Heart left ventricle (tissue), 16 donors: ENCODE data around the gene SIGLEC5. TPM values are rescaled to one million over a fixed set of nuclear protein-coding genes. Genes with fewer than 3 reads are reported as not detected.

Experiments used
- ATAC-seq, 4 donors: fragments of 200-7000 bp; cut with Tn5 transposase; one replicate each; pipeline ENCODE4 v1.9.1; 2020 to 2022; ENCODE audit warnings: moderate library complexity in 4 of 4, mild to moderate bottlenecking in 3 of 4, moderate number of reproducible peaks in 1 of 4
- DNase-seq, 5 donors: peaks; one replicate each; pipeline ENCODE4 v3.0.0-alpha.2; 2020
- H3K27ac ChIP-seq, 12 donors: fragments of 200-600 bp; sonication (generic) in 4 of 12; one replicate each; pipeline versions ENCODE4 v1.5.0 to v1.8.0; 2016 to 2022; ENCODE audit warnings: mild to moderate bottlenecking in 2 of 12
- H3K27me3 ChIP-seq, 9 donors: fragments of 200-600 bp; sonication (generic) in 2 of 9; one replicate each; pipeline versions ENCODE4 v1.5.1 to v1.8.0; 2016 to 2022; ENCODE audit warnings: mild to moderate bottlenecking in 3 of 9
- H3K36me3 ChIP-seq, 9 donors: fragments of 200-600 bp; sonication (generic) in 2 of 9; one replicate each; pipeline versions ENCODE4 v1.5.0 to v1.8.0; 2018 to 2022; ENCODE audit warnings: mild to moderate bottlenecking in 2 of 9
- H3K4me1 ChIP-seq, 12 donors: fragments of 200-600 bp; sonication (generic) in 4 of 12; one replicate each; pipeline versions ENCODE4 v1.5.0 to v1.8.0; 2016 to 2022; ENCODE audit warnings: mild to moderate bottlenecking in 3 of 12
- H3K4me3 ChIP-seq, 12 donors: fragments of 200-600 bp; sonication (generic) in 4 of 12; one replicate each; pipeline versions ENCODE4 v1.5.0 to v1.8.0; 2017 to 2022; ENCODE audit warnings: mild to moderate bottlenecking in 9 of 12, moderate library complexity in 4 of 12
- H3K9me3 ChIP-seq, 12 donors: fragments of 200-600 bp; sonication (generic) in 4 of 12; one replicate each; pipeline versions ENCODE4 v1.5.0 to v1.8.0; 2016 to 2022; ENCODE audit warnings: mild to moderate bottlenecking in 1 of 12
- POLR2A ChIP-seq, 2 donors: fragments of 450-650 bp; IDR thresholded peaks; one replicate each; pipeline ENCODE4 v1.6.1; 2017; ENCODE audit warnings: antibody characterized with exemption in 2 of 2, mild to moderate bottlenecking in 2 of 2, moderate library complexity in 2 of 2
- WGBS, 4 donors: extraction: QIAGEN DNeasy Blood & Tissue Kit in 2 of 4; methylation state at CpG; one replicate each; pipeline versions ENCODE4 v1.1.5 to v1.1.7; 2013 to 2018; 5-methylcytosine and 5-hydroxymethylcytosine counted together
- intact Hi-C, 10 donors: fragments of 100-400 bp; cut with DNase I; formaldehyde crosslinking; loops; one replicate each; pipeline versions ENCODE4 v1.11.1 to v1.14.2; 2022
- polyA plus RNA-seq, 2 donors: library from polyadenylated mRNA; stranded (reverse); fragments of 200-250 nt; gene quantifications; one replicate each; pipeline ENCODE4 v1.2.3, GENCODE V29; 2013
- total RNA-seq, 9 donors: library from RNA; depleted of rRNA in 2 of 9; stranded (reverse); fragments of >200 nt in 2 of 9; fragmentation: NEBNext Ultra II Directional in 3 of 9; extraction: Animal tissue kit (Norgen Biotek cat#: 25700) in 3 of 9; gene quantifications; one replicate each; pipeline versions ENCODE4 v1.1.0 to v1.2.4, GENCODE V29; 2016 to 2023
- TF ChIP-seq, protein P1 (sequence below), 12 donors: fragments of 200-600 bp; sonication (generic) in 4 of 12; IDR thresholded peaks; one replicate each; pipeline versions ENCODE4 v1.5.0 to v1.8.0; 2018 to 2022; ENCODE audit warnings: antibody characterized with exemption in 12 of 12, mild to moderate bottlenecking in 5 of 12
- donor health status: ischemic (EF 13 %, LVEDD 7.1; RV severe dilation, severe dysfunction).
- donor health status: healthy with polysubstance abuse.
- donor health status: DM: no; HTN: yes; CAD: no.
- donor health status: DM: no; HTN: no; CAD: no.
- donor health status: ischemic (EF 25% LVEDD 6.9; RV normal size, moderate dysfunction).
- donor health status: ischemic (EF 25% LVEDD 5.7; RV mildly dilated, moderate dysfunction).
- donor health status: healthy.
- donor health status: DM: yes; HTN: yes; CAD: no.
- donor health status: ischemic (EF 35%, LVEDD 5.7; RV mildly dilated, moderate dysfunction).
- donor health status: nonischemic (EF 11% LVEDD 7.7; RV severe dilation, severe dysfunction).
- donor health status: DM: yes; HTN: yes; CAD: no.
- donor health status: PGD.
- donor health status: ischemic (EF 29% LVEDD 5.4; RV normal size, mild dysfunction).
- donor health status: nonischemic (EF 23%, LVEDD 6.1; RV moderate dilation, normal function).

SIGLEC5 gene
- total and polyA plus RNA-seq, 11 donors = 0.15 to 1.3 (median 0.22) TPM; not detected in 5

DNA sequence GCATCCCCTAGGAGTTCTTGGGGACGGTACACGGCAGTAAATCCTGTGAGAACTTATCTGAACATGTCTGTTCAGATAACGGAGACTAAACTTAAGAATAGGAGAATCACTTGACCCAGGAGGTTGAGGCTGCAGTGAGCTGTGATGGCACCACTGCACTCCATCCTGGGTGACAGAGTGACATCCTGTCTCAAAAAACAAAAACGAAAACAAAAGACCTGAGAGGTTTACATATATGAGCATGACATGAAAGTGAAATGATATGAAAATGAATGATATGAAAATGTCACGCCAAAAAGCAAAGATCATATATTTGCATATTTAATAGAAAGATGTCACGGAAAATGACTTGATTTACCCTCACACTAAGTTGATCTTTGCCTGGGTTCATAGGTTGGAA lies 53.4 kb downstream of the SIGLEC5 start:
- no peak for ATAC-seq
- Histone ChIP-seq H3K4me3 (no peak overlapping the region), H3K9me3 (no peaks in the 10 kb centered on the region), H3K4me1 (peaks cover 0 to 18% (median 12%) of the 10 kb centered on the region in 12 donors), H3K27ac (no peak overlapping the region), H3K27me3 (no peaks in the 10 kb centered on the region), H3K36me3 (peaks cover 0 to 80% (median 51%) of the 10 kb centered on the region in 9 donors)
- 84 to 88% (median 87%) methylated on average over 6 of the region's 6 CpGs for WGBS, 4 donors
- DNase-seq = no peak
- TF ChIP-seq POLR2A (IDR thresholded peaks at IDR 0.05) = no peak
- TF ChIP-seq, protein P1, sequence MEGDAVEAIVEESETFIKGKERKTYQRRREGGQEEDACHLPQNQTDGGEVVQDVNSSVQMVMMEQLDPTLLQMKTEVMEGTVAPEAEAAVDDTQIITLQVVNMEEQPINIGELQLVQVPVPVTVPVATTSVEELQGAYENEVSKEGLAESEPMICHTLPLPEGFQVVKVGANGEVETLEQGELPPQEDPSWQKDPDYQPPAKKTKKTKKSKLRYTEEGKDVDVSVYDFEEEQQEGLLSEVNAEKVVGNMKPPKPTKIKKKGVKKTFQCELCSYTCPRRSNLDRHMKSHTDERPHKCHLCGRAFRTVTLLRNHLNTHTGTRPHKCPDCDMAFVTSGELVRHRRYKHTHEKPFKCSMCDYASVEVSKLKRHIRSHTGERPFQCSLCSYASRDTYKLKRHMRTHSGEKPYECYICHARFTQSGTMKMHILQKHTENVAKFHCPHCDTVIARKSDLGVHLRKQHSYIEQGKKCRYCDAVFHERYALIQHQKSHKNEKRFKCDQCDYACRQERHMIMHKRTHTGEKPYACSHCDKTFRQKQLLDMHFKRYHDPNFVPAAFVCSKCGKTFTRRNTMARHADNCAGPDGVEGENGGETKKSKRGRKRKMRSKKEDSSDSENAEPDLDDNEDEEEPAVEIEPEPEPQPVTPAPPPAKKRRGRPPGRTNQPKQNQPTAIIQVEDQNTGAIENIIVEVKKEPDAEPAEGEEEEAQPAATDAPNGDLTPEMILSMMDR (IDR thresholded peaks at IDR 0.05) = no peak
- intact Hi-C loops = no loop called here

DNA sequence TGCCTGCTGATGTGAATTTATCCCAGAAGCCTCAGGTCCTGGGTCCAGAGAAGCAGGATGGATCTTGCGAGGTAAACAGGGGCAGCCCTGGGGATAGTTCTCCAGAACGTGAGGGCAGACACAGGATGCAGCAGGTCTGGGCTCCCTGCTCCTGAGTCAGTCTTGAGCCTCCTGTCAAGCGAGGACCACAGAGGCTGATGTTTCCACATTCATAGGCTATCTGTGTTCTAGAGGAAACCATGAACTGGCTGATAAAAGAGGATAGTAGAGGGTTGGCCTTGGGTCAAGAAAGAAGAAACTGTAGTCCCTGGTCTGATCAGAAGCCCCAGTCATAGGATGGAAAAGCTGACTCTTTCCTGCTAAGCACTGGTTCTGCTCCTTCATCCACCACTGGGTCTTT lies 56.9 kb downstream of the SIGLEC5 start:
- ATAC-seq = no peak
- H3K4me3 ChIP-seq = no peak overlapping the region
- H3K27me3 ChIP-seq = peaks cover 0 to 5% (median 0%) of the 10 kb centered on the region in 9 donors
- H3K9me3 ChIP-seq = no peaks in the 10 kb centered on the region
- peaks cover 0 to 21% (median 15%) of the 10 kb centered on the region in 12 donors for H3K4me1 ChIP-seq
- H3K27ac ChIP-seq = no peak overlapping the region
- WGBS, 4 donors = 86 to 95% (median 91%) methylated on average over 3 of the region's 3 CpGs
- intact Hi-C loops = loop anchor here in 2 of 10 donors (2.0 kb wide), 1 partner anchor 19 kb away; no protein-coding TSS in a partner anchor
- TF ChIP-seq, protein P1 (IDR thresholded peaks at IDR 0.05) = no peak
- no peak for TF ChIP-seq POLR2A (IDR thresholded peaks at IDR 0.05)
- peaks cover 0 to 50% (median 34%) of the 10 kb centered on the region in 9 donors for H3K36me3 ChIP-seq
- DNase-seq = no peak

DNA sequence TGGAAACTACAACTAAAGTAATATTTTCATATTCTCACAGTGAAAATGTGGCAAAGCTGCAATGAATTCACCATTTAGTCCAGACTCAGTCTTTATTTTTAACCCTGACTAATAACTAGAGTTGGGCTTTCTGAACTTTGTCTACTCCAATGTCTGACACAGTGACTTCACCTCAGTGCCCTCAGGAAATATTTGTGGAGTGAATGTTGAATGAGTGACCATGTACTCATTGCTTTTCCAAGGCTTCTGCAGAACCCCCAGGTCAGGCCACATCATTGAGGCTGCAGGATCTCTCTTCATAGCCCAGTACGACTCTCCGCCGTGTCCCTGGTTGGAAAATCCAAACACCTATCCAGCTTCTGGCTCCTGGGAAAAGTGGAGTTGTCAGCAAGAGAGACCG lies 57.3 kb downstream of the SIGLEC5 start:
- Histone ChIP-seq H3K27me3 (peaks cover 0 to 5% (median 0%) of the 10 kb centered on the region in 9 donors), H3K27ac (no peak overlapping the region), H3K36me3 (peaks cover 0 to 46% (median 31%) of the 10 kb centered on the region in 9 donors), H3K4me1 (peaks cover 0 to 21% (median 15%) of the 10 kb centered on the region in 12 donors), H3K4me3 (peak overlapping the region in 1 of 12 donors; percentile 69), H3K9me3 (no peaks in the 10 kb centered on the region)
- TF ChIP-seq POLR2A (IDR thresholded peaks at IDR 0.05) = no peak
- TF ChIP-seq, protein P1 (IDR thresholded peaks at IDR 0.05) = no peak
- intact Hi-C loops = loop anchor here in 2 of 10 donors (2.0 kb wide), 1 partner anchor 20 kb away; no protein-coding TSS in a partner anchor
- WGBS, 4 donors = 90 to 97% (median 94%) methylated on average over 4 of the region's 4 CpGs
- DNase-seq (no peak), ATAC-seq (no peak)

DNA sequence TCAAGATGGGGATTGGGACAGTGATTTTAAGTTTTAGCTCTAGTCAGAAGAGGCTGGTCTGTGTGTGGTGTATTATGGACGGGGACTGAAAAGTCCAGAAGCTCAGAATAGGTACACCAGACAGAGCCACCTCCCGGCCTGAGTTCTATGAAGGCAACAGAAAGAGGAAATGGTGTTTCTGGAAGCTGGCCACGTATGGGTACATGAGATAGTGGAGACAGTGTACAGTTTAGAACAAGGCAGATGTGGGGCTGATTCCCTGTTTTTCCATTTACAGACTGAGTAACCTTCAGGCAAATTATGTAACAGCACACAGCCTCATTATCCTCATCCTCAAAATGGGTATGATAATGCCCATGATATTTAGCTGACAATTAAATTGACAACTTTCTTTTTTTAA lies 57.8 kb downstream of the SIGLEC5 start:
- peak overlapping the region in 6 of 12 donors; percentile 66 to 85 (median 74) for H3K4me3 ChIP-seq
- ATAC-seq = no peak
- DNase-seq = no peak
- 52 to 61% (median 57%) methylated on average over 3 of the region's 3 CpGs for WGBS, 4 donors
- H3K4me1 ChIP-seq = peaks cover 0 to 21% (median 15%) of the 10 kb centered on the region in 12 donors
- no peaks in the 10 kb centered on the region for H3K9me3 ChIP-seq
- peaks cover 0 to 46% (median 31%) of the 10 kb centered on the region in 9 donors for H3K36me3 ChIP-seq
- intact Hi-C loops = loop anchor here in 2 of 10 donors (2.0 kb wide), 1 partner anchor 20 kb away; no protein-coding TSS in a partner anchor
- no peak overlapping the region for H3K27ac ChIP-seq
- no peak for TF ChIP-seq POLR2A (IDR thresholded peaks at IDR 0.05)
- TF ChIP-seq, protein P1 (IDR thresholded peaks at IDR 0.05) = no peak
- H3K27me3 ChIP-seq = peaks cover 0 to 8% (median 0%) of the 10 kb centered on the region in 9 donors
